SK-MEL-5 (cell line): ENCODE measurements around the gene ITPR2. TPM values are rescaled to one million over a fixed set of nuclear protein-coding genes. Genes with fewer than 3 reads are reported as not detected.
"Not testable (repeated sequence)": the region's sequence is repeated elsewhere in the genome, so short reads cannot be mapped to it uniquely, and the experiment has no call there.

Source experiments
- DNase-seq: peaks from one replicate; pipeline ENCODE4 v3.0.0-alpha.2; 2016; ENCODE audit warnings: low read depth, low spot score
- in situ Hi-C: cut with HindIII; loops from 2 replicates; pipeline ENCODE4 v1.10.0; 2016; ENCODE audit warnings: low sequenced_read_pairs, high pct_unique_total_duplicates, low pct_unique_long_range_greater_than_20kb
- total RNA-seq: library from RNA; depleted of rRNA; stranded (reverse); fragments of >200 nt; shearing (Covaris generic); gene quantifications from 2 replicates; pipeline ENCODE4 v1.2.3, GENCODE V29; 2014

The ITPR2 gene
- total RNA-seq, 1 experiment from 2014 or later = 21.3 TPM

- in situ Hi-C loops = no loop called here
Measured at GRCh38 chr12:26686408-26686807, 146.6 kb downstream of the ITPR2 start.

GRCh38 chr12:26684101-26684500 is 148.9 kb downstream of the ITPR2 start:
- in situ Hi-C loops = no loop called here
- DNase-seq = no peak

More at GRCh38 chr12:26686408-26686807, 146.6 kb downstream of the ITPR2 start:
- DNase-seq = no peak

- in situ Hi-C loops = no loop called here
- no peak for DNase-seq
Measured at GRCh38 chr12:26683443-26683842, 149.6 kb downstream of the ITPR2 start.

DNA sequence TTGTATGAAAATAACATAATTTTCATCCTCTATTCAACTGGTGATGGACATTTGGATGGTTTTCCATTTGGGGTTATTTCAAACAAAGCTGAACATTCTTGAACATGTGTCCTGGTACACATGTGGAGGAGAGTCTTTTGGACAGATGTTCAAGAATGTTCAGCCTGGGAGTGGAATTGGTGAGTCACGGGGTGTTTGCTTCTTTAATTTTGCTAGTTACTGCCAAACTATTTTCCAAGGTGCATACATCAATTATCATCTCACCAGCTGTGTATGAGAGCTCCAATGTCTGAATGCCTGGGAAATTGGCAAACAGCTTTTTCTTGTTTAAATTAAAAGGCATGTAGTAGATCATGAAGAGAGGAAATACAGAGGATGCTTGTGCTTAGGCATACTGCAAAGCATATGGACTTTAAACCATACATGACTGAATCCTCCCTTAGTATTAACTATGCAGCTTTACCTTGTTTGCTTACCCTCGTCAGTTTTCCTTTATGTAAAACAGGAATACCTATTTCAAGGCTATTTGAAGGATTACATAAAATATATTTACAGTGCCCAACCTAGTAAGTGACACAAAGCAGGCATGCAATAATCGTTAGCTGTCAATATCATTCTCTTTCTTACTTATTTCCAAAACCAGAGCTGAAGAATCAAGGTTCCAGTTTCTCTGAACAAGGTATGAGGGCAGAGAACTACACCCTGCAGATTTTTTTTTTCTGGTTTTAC is 152.1 kb downstream of the ITPR2 start:
- DNase-seq = no peak
- in situ Hi-C loops = no loop called here

DNA sequence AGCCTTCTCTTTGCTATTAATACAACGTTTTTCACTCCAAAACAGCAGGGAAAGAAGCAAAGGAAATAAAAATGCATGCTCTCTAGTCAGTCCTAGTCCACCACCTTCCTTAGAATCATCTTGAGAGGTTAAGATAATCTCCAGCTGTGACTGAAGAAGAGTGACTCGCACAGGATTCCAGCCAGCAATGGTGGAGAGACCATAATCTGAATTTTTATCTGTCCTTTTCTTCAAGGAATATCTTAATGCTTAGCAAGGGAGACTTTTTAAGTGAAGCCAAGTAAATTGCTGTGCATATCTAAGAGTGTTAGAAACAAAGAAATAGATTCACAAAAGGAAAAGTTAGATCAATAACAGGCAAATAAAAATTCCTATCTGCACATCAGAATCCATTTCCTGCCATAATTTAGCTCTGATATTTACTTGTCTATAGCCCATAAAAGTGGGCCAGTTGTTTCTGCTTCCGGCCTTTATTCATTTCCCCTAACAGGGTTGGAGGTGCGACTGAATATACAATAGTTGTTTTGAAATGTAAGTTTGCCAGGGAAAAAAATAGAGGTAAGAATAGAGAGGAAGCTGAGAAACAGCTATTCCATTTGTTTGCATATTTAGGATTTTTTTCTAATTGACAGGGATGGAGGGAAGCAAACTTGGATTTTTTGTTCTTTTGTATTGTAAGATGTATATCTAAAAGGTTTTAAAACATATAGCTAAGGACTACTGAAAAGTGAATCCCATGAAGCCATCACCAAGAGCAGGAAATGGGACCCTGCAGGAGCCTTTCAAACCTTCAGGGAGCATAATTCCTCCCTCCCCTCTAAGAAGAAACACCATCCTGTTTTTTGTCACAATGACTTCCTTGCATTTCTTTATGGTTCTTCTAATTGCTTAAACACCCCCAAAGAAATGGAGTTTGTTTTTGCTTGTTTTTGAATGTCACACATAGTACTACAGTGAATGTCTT is 154.0 kb downstream of the ITPR2 start:
- in situ Hi-C loops = no loop called here
- DNase-seq = peak; percentile 25

GRCh38 chr12:26671487-26671886 is 161.5 kb downstream of the ITPR2 start:
- in situ Hi-C loops, DNase-seq: not testable (repeated sequence)

DNA sequence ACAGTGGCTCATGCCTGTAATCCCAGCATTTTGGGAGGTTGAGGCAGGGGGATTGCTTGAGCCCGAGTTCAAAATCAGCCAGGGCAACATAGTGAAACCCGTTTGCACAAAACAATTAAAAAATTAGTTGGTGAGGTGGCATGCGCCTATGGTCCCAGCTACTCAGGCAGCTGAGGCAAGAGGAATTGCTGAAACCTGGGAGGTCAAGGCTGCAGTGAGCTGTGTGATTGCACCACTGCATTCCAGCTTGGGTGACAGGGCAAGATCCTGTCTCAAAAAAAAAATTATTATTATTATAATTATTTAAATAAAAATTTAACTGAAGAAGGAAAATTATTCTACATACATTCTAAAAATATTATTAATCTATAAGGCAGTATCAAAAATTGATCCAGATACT is 164.1 kb downstream of the ITPR2 start:
- no peak for DNase-seq
- in situ Hi-C loops = no loop called here

- in situ Hi-C loops = no loop called here
- DNase-seq = no peak
Measured at GRCh38 chr12:26668230-26668629, 164.8 kb downstream of the ITPR2 start.

DNA sequence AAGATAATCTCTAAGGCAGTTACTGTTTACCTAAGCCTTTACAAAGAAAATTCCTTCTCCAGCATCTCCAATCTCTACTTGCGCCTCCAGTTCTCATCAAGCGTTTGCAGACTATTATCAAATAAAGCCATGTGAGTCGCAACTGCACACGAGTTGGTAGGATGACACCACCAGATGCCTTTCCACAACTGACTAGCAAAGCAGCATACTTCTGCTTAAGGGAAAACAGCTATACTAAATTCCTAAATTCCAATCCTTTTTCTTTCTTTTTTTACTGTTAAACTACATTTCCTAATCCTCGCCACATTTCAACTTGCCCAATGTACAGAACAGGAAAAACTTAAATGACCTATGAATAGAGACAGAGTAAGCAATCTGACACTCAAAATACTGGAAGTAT is 166.7 kb downstream of the ITPR2 start:
- DNase-seq = no peak

DNA sequence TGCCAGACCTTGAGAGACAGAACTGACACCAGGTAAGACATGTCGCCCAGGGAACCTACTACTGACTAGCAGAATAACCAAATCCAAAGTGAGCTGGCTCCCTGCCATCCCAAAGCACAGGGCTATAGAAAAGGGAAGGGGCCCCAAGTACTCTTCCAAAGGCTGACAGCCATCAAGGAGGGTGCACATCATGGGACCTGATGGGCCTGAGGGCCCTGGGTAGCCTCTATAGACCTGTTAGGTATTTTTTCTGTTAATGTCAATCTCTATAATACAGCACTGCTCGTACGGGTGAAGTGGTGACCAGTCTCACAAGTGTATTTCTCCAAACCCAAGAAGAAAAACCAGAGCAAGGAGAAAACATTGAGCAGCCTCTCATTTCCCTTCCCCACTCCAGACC is 171.6 kb downstream of the ITPR2 start:
- in situ Hi-C loops = no loop called here
- DNase-seq = no peak

More for the DNA sequence above, 166.7 kb downstream of the ITPR2 start:
- in situ Hi-C loops = no loop called here

DNA sequence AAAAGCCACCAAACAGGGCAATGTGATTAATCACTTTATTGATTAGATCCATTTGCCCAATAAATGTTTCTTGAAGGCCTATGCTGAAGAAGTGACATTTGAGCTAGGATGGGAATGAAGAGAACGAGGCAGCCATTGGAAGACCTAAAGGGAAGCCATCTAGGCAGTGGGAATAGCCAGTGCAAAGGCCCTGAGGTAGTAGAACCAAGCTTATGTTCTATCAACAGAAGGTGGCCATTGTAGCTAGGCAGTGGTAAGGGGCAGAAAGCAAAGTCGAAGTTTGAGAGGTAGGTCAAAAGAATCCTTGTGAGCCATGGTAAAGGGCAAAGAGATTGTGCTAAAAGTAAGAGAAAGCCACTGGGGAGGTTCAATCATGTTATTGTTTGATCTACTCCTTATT is 173.1 kb downstream of the ITPR2 start:
- DNase-seq = no peak
- in situ Hi-C loops = no loop called here

DNA sequence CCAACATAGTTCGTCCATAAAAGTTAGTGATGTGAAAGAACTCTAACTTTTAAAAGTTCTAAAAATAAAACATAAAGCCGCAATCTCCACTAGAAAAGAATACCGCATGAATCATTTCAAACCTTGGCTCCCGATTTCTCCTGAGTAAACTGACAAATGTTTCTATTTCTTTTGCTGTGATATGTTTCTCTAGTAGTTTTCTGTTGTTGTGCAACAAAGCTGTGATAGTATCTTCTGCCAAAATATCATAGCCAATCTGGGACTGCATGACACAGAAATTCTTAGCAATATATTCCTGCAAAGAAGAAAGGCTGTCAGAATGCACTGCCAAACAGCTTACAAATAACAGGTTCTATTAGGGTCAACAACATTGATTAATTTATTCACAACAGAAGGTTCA is 174.0 kb downstream of the ITPR2 start:
- in situ Hi-C loops = no loop called here
- DNase-seq = no peak

DNA sequence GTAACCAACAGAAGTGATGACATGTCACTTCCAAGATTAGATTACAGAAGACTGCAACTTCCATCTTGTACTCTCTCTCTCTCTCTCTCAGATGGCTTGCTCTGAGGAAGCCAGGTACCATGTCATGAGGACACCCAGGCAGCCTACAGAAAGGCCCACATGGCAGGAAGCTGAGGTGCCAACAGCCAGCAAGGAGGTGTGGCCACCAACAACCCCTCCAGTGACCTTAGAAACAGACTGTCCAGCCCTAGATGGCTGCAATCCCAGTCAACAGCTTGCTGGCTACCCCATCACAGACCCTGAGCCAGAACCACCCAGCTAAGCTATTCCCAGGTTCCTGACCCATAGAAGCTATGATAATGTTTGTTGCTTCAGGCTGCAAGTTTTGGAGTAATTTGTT is 178.4 kb downstream of the ITPR2 start:
- in situ Hi-C loops = no loop called here
- no peak for DNase-seq

GRCh38 chr12:26651566-26652188 is 181.3 kb downstream of the ITPR2 start:
- peak; percentile 77 for DNase-seq

DNA sequence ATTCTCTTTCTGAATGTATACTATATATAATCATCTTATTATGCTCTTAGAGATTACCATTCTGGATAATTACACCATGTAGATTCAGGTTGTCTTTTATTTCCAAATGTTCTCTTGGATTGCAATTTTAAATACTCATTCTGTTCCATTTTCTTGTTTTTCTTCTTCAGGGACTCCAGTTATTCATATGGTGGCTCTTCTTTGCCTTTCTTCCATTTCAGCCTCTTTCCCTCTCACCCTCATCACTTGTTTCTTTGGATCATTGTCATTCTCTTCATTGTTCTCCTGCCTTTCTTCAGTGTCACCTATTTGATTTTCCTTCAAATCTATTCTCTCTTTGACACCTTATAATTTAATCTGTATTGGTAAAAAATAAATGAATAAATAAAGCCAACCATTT is 182.0 kb downstream of the ITPR2 start:
- in situ Hi-C loops = no loop called here
- DNase-seq = no peak

More at GRCh38 chr12:26651566-26652188, 181.3 kb downstream of the ITPR2 start:
- in situ Hi-C loops = no loop called here

DNA sequence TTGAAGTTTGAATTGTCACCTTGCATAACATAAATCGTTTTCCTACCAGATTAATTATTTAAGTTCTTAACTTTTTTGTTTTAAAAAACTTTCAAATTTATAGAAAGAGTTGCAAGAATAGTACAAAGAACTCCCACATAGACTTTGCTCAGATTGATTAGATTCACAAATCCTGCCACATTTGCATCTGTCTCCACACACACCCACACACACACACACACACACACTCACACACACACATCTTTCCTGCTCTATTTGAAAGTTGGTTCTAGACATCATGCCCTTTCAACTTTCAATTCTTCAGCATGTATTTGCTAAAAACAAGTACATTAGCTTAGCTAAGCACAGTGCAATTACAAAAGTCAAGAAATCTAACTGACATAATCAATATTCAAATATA is 184.0 kb downstream of the ITPR2 start:
- no peak for DNase-seq
- in situ Hi-C loops = no loop called here

DNA sequence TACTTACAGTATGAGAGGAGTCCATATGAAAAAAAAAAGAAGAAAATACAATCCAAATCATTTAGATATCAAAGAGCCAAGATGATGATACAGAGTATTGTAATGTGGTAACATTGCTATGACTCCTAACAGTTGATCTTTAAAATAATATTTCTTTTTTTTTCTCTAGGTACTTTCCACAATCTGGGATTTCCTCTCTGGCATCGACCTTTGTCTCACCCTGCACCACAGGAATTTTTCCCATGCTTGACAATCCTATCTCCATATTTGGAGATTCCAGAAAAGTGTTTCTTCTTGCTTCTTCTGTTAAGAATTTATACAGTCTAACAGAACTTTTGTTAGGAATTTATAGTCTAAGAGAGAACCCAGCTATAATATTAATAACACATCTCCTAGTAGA is 184.4 kb downstream of the ITPR2 start:
- in situ Hi-C loops = no loop called here
- no peak for DNase-seq

DNA sequence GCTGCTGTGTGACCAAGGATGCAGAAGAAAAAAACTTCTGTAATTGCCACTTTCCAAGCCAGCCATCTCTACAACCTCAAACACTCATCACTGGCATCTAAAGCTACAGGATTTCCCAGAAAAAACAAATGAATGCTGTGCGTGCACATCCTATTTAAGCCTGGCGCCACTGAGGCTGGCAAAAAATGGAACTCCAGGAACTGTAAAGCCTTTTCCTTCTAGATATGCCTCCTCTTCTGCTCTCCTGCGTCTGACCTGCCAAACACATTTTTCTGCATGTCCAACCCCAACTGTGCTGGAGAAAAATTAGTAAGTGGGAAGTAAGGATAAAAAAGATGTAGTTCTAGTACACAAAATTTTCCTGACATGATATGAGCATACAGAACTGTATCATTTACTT is 184.9 kb downstream of the ITPR2 start:
- no peak for DNase-seq
- in situ Hi-C loops = no loop called here
